H9 (cell line): ENCODE measurements around the gene GRM5. TPM values are rescaled to one million over a fixed set of nuclear protein-coding genes. Genes with fewer than 3 reads are reported as not detected.

Experiments
- DNase-seq: peaks from one replicate; pipeline ENCODE4 v3.0.0-alpha.2; 2017
- H2AFZ ChIP-seq: one replicate; pipeline ENCODE4 v1.6.1; 2013; ENCODE audit warnings: mild to moderate bottlenecking, low read length, control low read depth, moderate library complexity
- H2AK5ac ChIP-seq: 2 replicates; pipeline ENCODE4 v1.6.1; 2013; ENCODE audit warnings: low read length, control low read depth, mixed read lengths; ENCODE audit not compliant: insufficient read length
- H2BK120ac ChIP-seq: one replicate; pipeline ENCODE4 v1.6.1; 2013; ENCODE audit warnings: low read depth, mild to moderate bottlenecking, low read length, control low read depth, inconsistent platforms; ENCODE audit not compliant: poor library complexity, severe bottlenecking
- H2BK12ac ChIP-seq: 2 replicates; pipeline ENCODE4 v1.6.1; 2013; ENCODE audit warnings: low read length, control low read depth, mixed read lengths, low read depth; ENCODE audit not compliant: insufficient read length
- H2BK15ac ChIP-seq: 2 replicates; pipeline ENCODE4 v1.6.1; 2013; ENCODE audit warnings: low read depth, low read length, control low read depth
- H2BK20ac ChIP-seq: one replicate; pipeline ENCODE4 v1.6.1; 2013; ENCODE audit warnings: low read depth, mild to moderate bottlenecking, low read length, control low read depth, inconsistent platforms; ENCODE audit not compliant: poor library complexity, severe bottlenecking
- H2BK5ac ChIP-seq: 2 replicates; pipeline ENCODE4 v1.6.1; 2013; ENCODE audit warnings: low read length, control low read depth, mixed read lengths; ENCODE audit not compliant: insufficient read length
- H3K14ac ChIP-seq: 2 replicates; pipeline ENCODE4 v1.6.1; 2013; ENCODE audit warnings: low read length, control low read depth; ENCODE audit not compliant: insufficient read depth
- H3K18ac ChIP-seq: 2 replicates; pipeline ENCODE4 v1.6.1; 2013; ENCODE audit warnings: low read depth, mild to moderate bottlenecking, mixed read lengths, low read length, control low read depth; ENCODE audit not compliant: insufficient read length
- H3K23ac ChIP-seq: 2 replicates; pipeline ENCODE4 v1.6.1; 2013; ENCODE audit warnings: low read length, control low read depth, mixed read lengths, low read depth; ENCODE audit not compliant: insufficient read length
- H3K23me2 ChIP-seq: 2 replicates; pipeline ENCODE4 v1.6.1; 2013; ENCODE audit warnings: low read depth, mild to moderate bottlenecking, mixed read lengths, low read length, control low read depth; ENCODE audit not compliant: insufficient read length, poor library complexity, severe bottlenecking
- H3K27ac ChIP-seq: 2 replicates; pipeline ENCODE4 v1.5.1; 2013; ENCODE audit warnings: low read length, control low read depth, mixed read lengths, low read depth; ENCODE audit not compliant: insufficient read length
- H3K27me3 ChIP-seq: 2 replicates; pipeline ENCODE4 v1.6.1; 2013; ENCODE audit warnings: low read length, control low read depth, inconsistent platforms; ENCODE audit not compliant: insufficient read depth
- H3K4ac ChIP-seq: 2 replicates; pipeline ENCODE4 v1.6.1; 2013; ENCODE audit warnings: low read depth, mild to moderate bottlenecking, control low read depth, inconsistent platforms, low read length, moderate library complexity
- H3K4me1 ChIP-seq: 2 replicates; pipeline ENCODE4 v1.6.1; 2013; ENCODE audit warnings: low read length, control low read depth, inconsistent platforms; ENCODE audit not compliant: insufficient read depth
- H3K4me2 ChIP-seq: 2 replicates; pipeline ENCODE4 v1.6.1; 2013; ENCODE audit warnings: low read length, control low read depth, mixed read lengths; ENCODE audit not compliant: insufficient read length, insufficient read depth
- H3K56ac ChIP-seq: 2 replicates; pipeline ENCODE4 v1.6.1; 2013; ENCODE audit warnings: low read depth, mild to moderate bottlenecking, mixed read lengths, low read length, control low read depth; ENCODE audit not compliant: insufficient read length
- H3K79me1 ChIP-seq: 2 replicates; pipeline ENCODE4 v1.6.1; 2013; ENCODE audit warnings: low read depth, mild to moderate bottlenecking, moderate library complexity, low read length, control low read depth, inconsistent platforms; ENCODE audit not compliant: insufficient read depth, poor library complexity, severe bottlenecking
- H3K79me2 ChIP-seq: 2 replicates; pipeline ENCODE4 v1.6.1; 2013; ENCODE audit warnings: low read length, control low read depth, inconsistent platforms; ENCODE audit not compliant: insufficient read depth
- H3K9ac ChIP-seq: 2 replicates; pipeline ENCODE4 v1.6.1; 2013; ENCODE audit warnings: low read length, control low read depth, mixed read lengths; ENCODE audit not compliant: insufficient read length; ENCODE audit errors: extremely low read depth
- H3K9me3 ChIP-seq: one replicate; pipeline ENCODE4 v1.6.1; 2013; ENCODE audit warnings: low read depth, low read length, inconsistent platforms; ENCODE audit not compliant: control insufficient read depth
- H3T11ph ChIP-seq: one replicate; pipeline ENCODE4 v1.6.1; 2013; ENCODE audit warnings: mild to moderate bottlenecking, low read length, control low read depth, inconsistent platforms
- H4K20me1 ChIP-seq: one replicate; pipeline ENCODE4 v1.6.1; 2013; ENCODE audit not compliant: control insufficient read depth, insufficient read length, insufficient read depth
- H4K5ac ChIP-seq: 2 replicates; pipeline ENCODE4 v1.6.1; 2013; ENCODE audit warnings: low read depth, mild to moderate bottlenecking, mixed read lengths, low read length, control low read depth; ENCODE audit not compliant: insufficient read length
- H4K8ac ChIP-seq: replicated peaks from 2 replicates; pipeline ENCODE4 v1.6.1; 2013; ENCODE audit warnings: low read length, control low read depth, mixed read lengths, low read depth; ENCODE audit not compliant: insufficient read length
- H4K91ac ChIP-seq: 2 replicates; pipeline ENCODE4 v1.6.1; 2013; ENCODE audit warnings: low read depth, mild to moderate bottlenecking, moderate library complexity, mixed read lengths, low read length, control low read depth; ENCODE audit not compliant: insufficient read length
- H3K27ac Mint-ChIP-seq, 3 experiments: 2 replicates in 2 of 3; 3 replicates in 1 of 3; pipeline ENCODE4 v1.8.0; 2020 to 2021; ENCODE audit warnings: mixed read lengths in 3 of 3, mild to moderate bottlenecking in 1 of 3, moderate library complexity in 1 of 3
- H3K27me3 Mint-ChIP-seq: 2 replicates; pipeline ENCODE4 v1.8.0; 2021; ENCODE audit warnings: low read depth, mild to moderate bottlenecking, moderate library complexity, mixed read lengths
- H3K36me3 Mint-ChIP-seq, 3 experiments: 2 replicates in 2 of 3; 3 replicates in 1 of 3; pipeline ENCODE4 v1.8.0; 2020 to 2021; ENCODE audit warnings: low read depth in 3 of 3, mixed read lengths in 3 of 3; ENCODE audit not compliant: insufficient read depth in 1 of 3
- H3K4me1 Mint-ChIP-seq, 2 experiments: 2 replicates each; pipeline ENCODE4 v1.8.0; 2020; ENCODE audit warnings: mixed read lengths in 2 of 2
- H3K4me3 Mint-ChIP-seq, 2 experiments: 2 replicates in 1 of 2; 3 replicates in 1 of 2; pipeline ENCODE4 v1.8.0; 2020 to 2021; ENCODE audit warnings: mild to moderate bottlenecking in 2 of 2, mixed read lengths in 2 of 2, moderate library complexity in 1 of 2
- H3K9me3 Mint-ChIP-seq, 2 experiments: 2 replicates in 1 of 2; 3 replicates in 1 of 2; pipeline ENCODE4 v1.8.0; 2020; ENCODE audit warnings: mild to moderate bottlenecking in 2 of 2, mixed read lengths in 2 of 2, moderate library complexity in 1 of 2
- CTCF ChIP-seq: fragments of 200-600 bp; sonication (generic); conservative IDR thresholded peaks from 3 replicates; pipeline ENCODE4 v1.8.0; 2021; ENCODE audit warnings: antibody characterized with exemption, mild to moderate bottlenecking
- WGBS: extraction: QIAGEN DNeasy Blood & Tissue Kit; methylation state at CpG from one replicate; pipeline ENCODE4 v1.1.7; 2013; ENCODE audit warnings: missing lambda C conversion rate, low lambda C conversion rate, mixed read lengths; ENCODE audit not compliant: insufficient read length; ENCODE audit errors: extremely low coverage; 5-methylcytosine and 5-hydroxymethylcytosine counted together
- total RNA-seq: library from RNA; stranded (reverse); gene quantifications from 2 replicates; pipeline ENCODE4 v1.2.1, GENCODE V29; 2021

GRM5 gene
- total RNA-seq, 1 experiment from 2014 or later, result not detected

GRCh38 chr11:88489030-88489429 is 576.8 kb downstream of the GRM5 start:
- Mint-ChIP-seq H3K4me3 (no peak overlapping the region), H3K36me3 (no peaks in the 10 kb centered on the region), H3K4me1 (peaks cover 7 to 10% of the 10 kb centered on the region in 2 experiments), H3K27ac (no peak overlapping the region), H3K9me3 (no peaks in the 10 kb centered on the region), H3K27me3 (no peaks in the 10 kb centered on the region)
- H3K4me2 ChIP-seq, result no peak overlapping the region
- H2AFZ ChIP-seq, result no peak overlapping the region
- no peak overlapping the region for H2BK5ac ChIP-seq
- DNase-seq, result no peak
- H2BK15ac ChIP-seq, result no peak overlapping the region
- H3T11ph ChIP-seq, result no peak overlapping the region
- H3K27me3 ChIP-seq, result no peaks in the 10 kb centered on the region
- no peak overlapping the region for H3K27ac ChIP-seq
- no peaks in the 10 kb centered on the region for H3K79me2 ChIP-seq
- no peaks in the 10 kb centered on the region for H3K79me1 ChIP-seq
- no peak overlapping the region for H2AK5ac ChIP-seq
- no peak overlapping the region for H2BK20ac ChIP-seq
- no peaks in the 10 kb centered on the region for H4K20me1 ChIP-seq
- no peak overlapping the region for H4K8ac ChIP-seq
- no peaks in the 10 kb centered on the region for H3K9me3 ChIP-seq
- no peak overlapping the region for H3K23ac ChIP-seq
- H3K4ac ChIP-seq, result no peak overlapping the region
- H2BK12ac ChIP-seq, result no peak overlapping the region
- no peaks in the 10 kb centered on the region for H3K23me2 ChIP-seq
- H3K4me1 ChIP-seq, result no peaks in the 10 kb centered on the region
- H3K9ac ChIP-seq, result no peak overlapping the region
- no peak overlapping the region for H2BK120ac ChIP-seq
- H3K56ac ChIP-seq, result no peak overlapping the region
- H3K14ac ChIP-seq, result no peak overlapping the region
- H4K91ac ChIP-seq, result no peak overlapping the region
- no peak overlapping the region for H4K5ac ChIP-seq
- no peak overlapping the region for H3K18ac ChIP-seq
- no peak for TF ChIP-seq CTCF
- no CpG with 5 or more reads among the region's 2 CpGs for WGBS
